ENCODE measurements around the gene NPAS3. TPM values are rescaled to one million over a fixed set of nuclear protein-coding genes. Genes with fewer than 3 reads are reported as not detected.

Gene NPAS3
- total and polyA plus RNA-seq, 2 donors (not counting 3 experiments of a cell fraction or from before 2014, with no cell fraction given): 0.10 to 0.13 TPM

- H3K27ac ChIP-seq (ENCODE audit: insufficient read depth, low read depth, low read length): peak overlapping the region; percentile 76
Observed at GRCh38 chr14:33655421-33655820, 716.7 kb downstream of the NPAS3 start.

GRCh38 chr14:33657476-33657875, 718.8 kb downstream of the NPAS3 start:
- CTCF ChIA-PET: no interaction called here
- no peak overlapping the region for H3K4me3 ChIP-seq (replicated peaks in 1 of 3; ENCODE audit: insufficient read depth in 1 of 3, low read depth in 1 of 3, low read length in 3 of 3)
- H3K4me2 ChIP-seq (ENCODE audit: insufficient read depth, low read length): peak overlapping the region; percentile 42
- no TSS peak for BruUV-seq (replicated peaks)
- no peaks in the 10 kb centered on the region for H3K9me3 ChIP-seq (replicated peaks; ENCODE audit: control insufficient read depth, insufficient read depth, low read length)
- no peaks in the 10 kb centered on the region for H3K79me2 ChIP-seq (ENCODE audit: control insufficient read depth, insufficient read depth, low read length)
- H3K27ac ChIP-seq (ENCODE audit: insufficient read depth, low read depth, low read length): peak overlapping the region; percentile 52
- H3K9me1 ChIP-seq (replicated peaks; ENCODE audit: control insufficient read depth, extremely low read depth, insufficient read depth, low read length): no peaks in the 10 kb centered on the region
- no peak overlapping the region for H2AFZ ChIP-seq (ENCODE audit: low read depth, low read length)
- DNase-seq (ENCODE audit: low read depth, low spot score) (peak; percentile 81), FAIRE-seq (peak; percentile 76)
- H3K36me3 ChIP-seq (ENCODE audit: control insufficient read depth in 2 of 2, extremely low read depth in 1 of 2, insufficient read depth in 2 of 2, low read length in 2 of 2): no peaks in the 10 kb centered on the region
- TF ChIP-seq, protein P1, sequence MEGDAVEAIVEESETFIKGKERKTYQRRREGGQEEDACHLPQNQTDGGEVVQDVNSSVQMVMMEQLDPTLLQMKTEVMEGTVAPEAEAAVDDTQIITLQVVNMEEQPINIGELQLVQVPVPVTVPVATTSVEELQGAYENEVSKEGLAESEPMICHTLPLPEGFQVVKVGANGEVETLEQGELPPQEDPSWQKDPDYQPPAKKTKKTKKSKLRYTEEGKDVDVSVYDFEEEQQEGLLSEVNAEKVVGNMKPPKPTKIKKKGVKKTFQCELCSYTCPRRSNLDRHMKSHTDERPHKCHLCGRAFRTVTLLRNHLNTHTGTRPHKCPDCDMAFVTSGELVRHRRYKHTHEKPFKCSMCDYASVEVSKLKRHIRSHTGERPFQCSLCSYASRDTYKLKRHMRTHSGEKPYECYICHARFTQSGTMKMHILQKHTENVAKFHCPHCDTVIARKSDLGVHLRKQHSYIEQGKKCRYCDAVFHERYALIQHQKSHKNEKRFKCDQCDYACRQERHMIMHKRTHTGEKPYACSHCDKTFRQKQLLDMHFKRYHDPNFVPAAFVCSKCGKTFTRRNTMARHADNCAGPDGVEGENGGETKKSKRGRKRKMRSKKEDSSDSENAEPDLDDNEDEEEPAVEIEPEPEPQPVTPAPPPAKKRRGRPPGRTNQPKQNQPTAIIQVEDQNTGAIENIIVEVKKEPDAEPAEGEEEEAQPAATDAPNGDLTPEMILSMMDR (IDR thresholded peaks at IDR 0.05; ENCODE audit: extremely low read depth in 1 of 2, insufficient read depth in 1 of 2, low read depth in 1 of 2, low read length in 2 of 2): no peak
- TF ChIP-seq JUN (IDR thresholded peaks at IDR 0.05; ENCODE audit: borderline replicate concordance, insufficient read depth, insufficient read length, low read depth) (peak; percentile 52), MYC (IDR thresholded peaks at IDR 0.05; ENCODE audit: low read depth, low read length) (no peak), POLR2AphosphoS5 (IDR thresholded peaks at IDR 0.05; ENCODE audit: insufficient read depth, low read depth, low read length) (no peak), POLR2A (IDR thresholded peaks at IDR 0.05; ENCODE audit: low read depth, low read length) (no peak), FOS (IDR thresholded peaks at IDR 0.05; ENCODE audit: borderline replicate concordance, insufficient read depth, low read length) (peak; percentile 78), GATA2 (IDR thresholded peaks at IDR 0.05; ENCODE audit: insufficient read depth, insufficient read length, low read depth, low read length) (no peak), EZH2 (IDR thresholded peaks at IDR 0.05; ENCODE audit: borderline replicate concordance, low read depth, low read length, severe bottlenecking) (no peak)
- TF ChIP-seq, protein P2, sequence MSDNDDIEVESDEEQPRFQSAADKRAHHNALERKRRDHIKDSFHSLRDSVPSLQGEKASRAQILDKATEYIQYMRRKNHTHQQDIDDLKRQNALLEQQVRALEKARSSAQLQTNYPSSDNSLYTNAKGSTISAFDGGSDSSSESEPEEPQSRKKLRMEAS (IDR thresholded peaks at IDR 0.05; ENCODE audit: insufficient read depth, insufficient read length): no peak
- POLR2A ChIA-PET: no interaction called here
- intact Hi-C loops (cut with micrococcal nuclease): no loop called here
- H3K27me3 ChIP-seq (ENCODE audit: control insufficient read depth in 2 of 2, insufficient read depth in 2 of 2, low read length in 2 of 2): no peaks in the 10 kb centered on the region
- H3K9ac ChIP-seq (replicated peaks; ENCODE audit: extremely low read depth, insufficient read depth, low read length): no peak overlapping the region
- dilution Hi-C loops (cut with MboI; ENCODE audit: extremely low pct_ligation_motif_present, low sequenced_read_pairs): loop anchor here (25.0 kb wide), 1 partner anchor 130 kb away; no protein-coding TSS in a partner anchor
- no peaks in the 10 kb centered on the region for H4K20me1 ChIP-seq (replicated peaks; ENCODE audit: control insufficient read depth, extremely low read depth, insufficient read depth, low read length)
- peaks cover 34% of the 10 kb centered on the region for H3K4me1 ChIP-seq (ENCODE audit: control insufficient read depth, extremely low read depth, insufficient read depth, low read length)

More at GRCh38 chr14:33655421-33655820, 716.7 kb downstream of the NPAS3 start:
- POLR2A ChIA-PET: no interaction called here
- H3K9ac ChIP-seq (replicated peaks; ENCODE audit: extremely low read depth, insufficient read depth, low read length): peak overlapping the region; percentile 30
- dilution Hi-C loops (cut with MboI; ENCODE audit: extremely low pct_ligation_motif_present, low sequenced_read_pairs): loop anchor here (25.0 kb wide), 1 partner anchor 132 kb away; no protein-coding TSS in a partner anchor
- H3K9me3 ChIP-seq (replicated peaks; ENCODE audit: control insufficient read depth, insufficient read depth, low read length): no peaks in the 10 kb centered on the region
- DNase-seq (ENCODE audit: low read depth, low spot score) (peak; percentile 83), FAIRE-seq (peak; percentile 91)
- H3K4me1 ChIP-seq (ENCODE audit: control insufficient read depth, extremely low read depth, insufficient read depth, low read length): peaks cover 34% of the 10 kb centered on the region
- peak overlapping the region in 1 of 3 experiments; percentile 31 for H3K4me3 ChIP-seq (replicated peaks in 1 of 3; ENCODE audit: insufficient read depth in 1 of 3, low read depth in 1 of 3, low read length in 3 of 3)
- peak overlapping the region; percentile 74 for H3K4me2 ChIP-seq (ENCODE audit: insufficient read depth, low read length)
- no peaks in the 10 kb centered on the region for H3K79me2 ChIP-seq (ENCODE audit: control insufficient read depth, insufficient read depth, low read length)
- no peaks in the 10 kb centered on the region for H3K36me3 ChIP-seq (ENCODE audit: control insufficient read depth in 2 of 2, extremely low read depth in 1 of 2, insufficient read depth in 2 of 2, low read length in 2 of 2)
- peak; percentile 86 for TF ChIP-seq FOS (IDR thresholded peaks at IDR 0.05; ENCODE audit: borderline replicate concordance, insufficient read depth, low read length)
- TF ChIP-seq JUN (IDR thresholded peaks at IDR 0.05; ENCODE audit: borderline replicate concordance, insufficient read depth, insufficient read length, low read depth): peak; percentile 86
- TF ChIP-seq GATA2 (IDR thresholded peaks at IDR 0.05; ENCODE audit: insufficient read depth, insufficient read length, low read depth, low read length): no peak
- H4K20me1 ChIP-seq (replicated peaks; ENCODE audit: control insufficient read depth, extremely low read depth, insufficient read depth, low read length): no peaks in the 10 kb centered on the region
- no peaks in the 10 kb centered on the region for H3K27me3 ChIP-seq (ENCODE audit: control insufficient read depth in 2 of 2, insufficient read depth in 2 of 2, low read length in 2 of 2)
- H2AFZ ChIP-seq (ENCODE audit: low read depth, low read length): peak overlapping the region; percentile 34
- no peaks in the 10 kb centered on the region for H3K9me1 ChIP-seq (replicated peaks; ENCODE audit: control insufficient read depth, extremely low read depth, insufficient read depth, low read length)
- CTCF ChIA-PET: interaction anchor here (0.7 to 1.0 kb wide), 2 partner anchors 10 to 87 kb away, joined by 3 to 4 read pairs; no protein-coding TSS in a partner anchor
- intact Hi-C loops (cut with micrococcal nuclease): loop anchor here (1.0 kb wide), 2 partner anchors 8 to 90 kb away; no protein-coding TSS in a partner anchor
- no TSS peak for BruUV-seq (replicated peaks)

Measured in endothelial cell of umbilical vein (primary cell).